ENCODE measurements around the gene VPS26B. TPM values are rescaled to one million over a fixed set of nuclear protein-coding genes. Genes with fewer than 3 reads are reported as not detected.

Gene VPS26B
- total and polyA plus RNA-seq, 2 experiments from 2014 or later: 28.2 to 37.3 TPM

- H3K27me3 ChIP-seq: peaks cover 90% of the 10 kb centered on the region
- peaks cover 12% of the 10 kb centered on the region for H3K4me1 ChIP-seq (ENCODE audit: insufficient read depth)
- no peak overlapping the region for H3K4me3 ChIP-seq
- no peaks in the 10 kb centered on the region for H3K79me2 ChIP-seq
- H3K9me2 ChIP-seq (replicated peaks; ENCODE audit: insufficient read depth): no peaks in the 10 kb centered on the region
- H4K20me1 ChIP-seq (ENCODE audit: insufficient read depth, poor library complexity, severe bottlenecking): no peaks in the 10 kb centered on the region
- H3K36me3 ChIP-seq (replicated peaks; ENCODE audit: insufficient read depth, low read depth): no peaks in the 10 kb centered on the region
- H3K9me3 ChIP-seq (ENCODE audit: low read depth): no peaks in the 10 kb centered on the region
- DNase-seq (ENCODE audit: low spot score): no peak
- H3K27ac ChIP-seq: no peak overlapping the region
- TF ChIP-seq, protein P1, sequence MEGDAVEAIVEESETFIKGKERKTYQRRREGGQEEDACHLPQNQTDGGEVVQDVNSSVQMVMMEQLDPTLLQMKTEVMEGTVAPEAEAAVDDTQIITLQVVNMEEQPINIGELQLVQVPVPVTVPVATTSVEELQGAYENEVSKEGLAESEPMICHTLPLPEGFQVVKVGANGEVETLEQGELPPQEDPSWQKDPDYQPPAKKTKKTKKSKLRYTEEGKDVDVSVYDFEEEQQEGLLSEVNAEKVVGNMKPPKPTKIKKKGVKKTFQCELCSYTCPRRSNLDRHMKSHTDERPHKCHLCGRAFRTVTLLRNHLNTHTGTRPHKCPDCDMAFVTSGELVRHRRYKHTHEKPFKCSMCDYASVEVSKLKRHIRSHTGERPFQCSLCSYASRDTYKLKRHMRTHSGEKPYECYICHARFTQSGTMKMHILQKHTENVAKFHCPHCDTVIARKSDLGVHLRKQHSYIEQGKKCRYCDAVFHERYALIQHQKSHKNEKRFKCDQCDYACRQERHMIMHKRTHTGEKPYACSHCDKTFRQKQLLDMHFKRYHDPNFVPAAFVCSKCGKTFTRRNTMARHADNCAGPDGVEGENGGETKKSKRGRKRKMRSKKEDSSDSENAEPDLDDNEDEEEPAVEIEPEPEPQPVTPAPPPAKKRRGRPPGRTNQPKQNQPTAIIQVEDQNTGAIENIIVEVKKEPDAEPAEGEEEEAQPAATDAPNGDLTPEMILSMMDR (IDR thresholded peaks at IDR 0.05; ENCODE audit: poor library complexity): no peak
- TF ChIP-seq EZH2phosphoT487 (IDR thresholded peaks at IDR 0.05; ENCODE audit: low read depth, severe bottlenecking, unreplicated experiment): no peak
- TF ChIP-seq EZH2 (IDR thresholded peaks at IDR 0.05; ENCODE audit: borderline replicate concordance): no peak
- H2AFZ ChIP-seq: no peak overlapping the region
- WGBS (ENCODE audit: low lambda C conversion rate, missing lambda C conversion rate): 14% methylated on average over 5 of the region's 5 CpGs
- H3K4me2 ChIP-seq: peak overlapping the region; percentile 91
Measured at GRCh38 chr11:134275188-134275533, 50.7 kb downstream of the VPS26B start.

- peak within 1 kb of the TSS; percentile 71 for H2AFZ ChIP-seq
- no peak within 1 kb of the TSS for H3K4me3 ChIP-seq
- H3K9me2 ChIP-seq (replicated peaks; ENCODE audit: insufficient read depth): no peaks in the 10 kb centered on the region
Measured at GRCh38 chr11:134275534-134276395, 51.3 kb downstream of the VPS26B start, which contains the start of gene GLB1L3. TSS of gene GLB1L3 (plus strand) at chr11:134276379. CDS start at chr11:134276741, 362 bp downstream.

GRCh38 chr11:134276396-134277182 lies 52.1 kb downstream of the VPS26B start:
- 3% methylated on average over 38 of the region's 88 CpGs for WGBS (ENCODE audit: low lambda C conversion rate, missing lambda C conversion rate)
- Histone ChIP-seq H3K4me2 (peak overlapping the region; percentile 91), H2AFZ (peak overlapping the region; percentile 71)

More at GRCh38 chr11:134275534-134276395, 51.3 kb downstream of the VPS26B start, which contains the start of gene GLB1L3:
- Histone ChIP-seq H3K36me3 (replicated peaks; ENCODE audit: insufficient read depth, low read depth) (no peaks in the 10 kb centered on the region), H3K9me3 (ENCODE audit: low read depth) (no peaks in the 10 kb centered on the region), H3K4me2 (peak within 1 kb of the TSS; percentile 91), H3K79me2 (no peaks in the 10 kb centered on the region), H3K27me3 (peaks cover 95% of the 10 kb centered on the region), H3K4me1 (ENCODE audit: insufficient read depth) (peaks cover 12% of the 10 kb centered on the region), H3K27ac (no peak within 1 kb of the TSS), H4K20me1 (ENCODE audit: insufficient read depth, poor library complexity, severe bottlenecking) (no peaks in the 10 kb centered on the region)
- TF ChIP-seq, protein P1 (IDR thresholded peaks at IDR 0.05; ENCODE audit: poor library complexity): peak; percentile 22
- TF ChIP-seq EZH2 (IDR thresholded peaks at IDR 0.05; ENCODE audit: borderline replicate concordance) (no peak), EZH2phosphoT487 (IDR thresholded peaks at IDR 0.05; ENCODE audit: low read depth, severe bottlenecking, unreplicated experiment) (no peak)
- WGBS (ENCODE audit: low lambda C conversion rate, missing lambda C conversion rate): 1% methylated on average over 63 of the region's 68 CpGs
- DNase-seq (ENCODE audit: low spot score): peak; percentile 34

More at GRCh38 chr11:134276396-134277182, 52.1 kb downstream of the VPS26B start:
- H3K36me3 ChIP-seq (replicated peaks; ENCODE audit: insufficient read depth, low read depth): no peaks in the 10 kb centered on the region
- no peaks in the 10 kb centered on the region for H3K9me2 ChIP-seq (replicated peaks; ENCODE audit: insufficient read depth)
- no peak for DNase-seq (ENCODE audit: low spot score)
- no peak overlapping the region for H3K27ac ChIP-seq
- H3K9me3 ChIP-seq (ENCODE audit: low read depth): no peaks in the 10 kb centered on the region
- H3K4me3 ChIP-seq: no peak overlapping the region
- H4K20me1 ChIP-seq (ENCODE audit: insufficient read depth, poor library complexity, severe bottlenecking): no peaks in the 10 kb centered on the region
- TF ChIP-seq EZH2phosphoT487 (IDR thresholded peaks at IDR 0.05; ENCODE audit: low read depth, severe bottlenecking, unreplicated experiment): no peak
- TF ChIP-seq, protein P1 (IDR thresholded peaks at IDR 0.05; ENCODE audit: poor library complexity): no peak
- no peak for TF ChIP-seq EZH2 (IDR thresholded peaks at IDR 0.05; ENCODE audit: borderline replicate concordance)
- peaks cover 12% of the 10 kb centered on the region for H3K4me1 ChIP-seq (ENCODE audit: insufficient read depth)
- H3K27me3 ChIP-seq: peaks cover 91% of the 10 kb centered on the region
- no peaks in the 10 kb centered on the region for H3K79me2 ChIP-seq
